ENCODE measurements around the gene SORBS1. TPM values are rescaled to one million over a fixed set of nuclear protein-coding genes. Genes with fewer than 3 reads are reported as not detected.

Gene SORBS1
- total and polyA plus RNA-seq, 2 experiments from 2014 or later = 11.0 to 20.6 TPM

DNA sequence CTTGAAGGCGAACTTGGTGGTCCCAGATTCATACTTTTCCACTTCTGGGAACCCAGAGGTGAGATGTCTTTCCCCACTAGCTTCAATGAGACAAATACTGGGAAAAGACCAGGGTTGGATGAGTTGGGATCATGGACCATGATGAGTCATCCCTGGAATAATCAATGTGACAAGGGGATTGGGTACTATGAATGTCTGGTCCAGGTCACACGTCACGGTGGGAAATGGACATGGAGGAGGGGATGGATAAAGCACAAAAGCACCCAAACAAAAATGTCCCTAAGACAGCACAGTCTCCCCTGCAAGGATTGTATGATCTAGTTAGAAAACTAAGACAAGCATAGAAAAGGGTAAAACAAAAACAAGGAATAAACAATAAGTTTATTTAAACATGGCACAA, 12.4 kb upstream of the SORBS1 start:
- no peaks in the 10 kb centered on the region for H3K36me3 ChIP-seq
- TF ChIP-seq, protein P1, sequence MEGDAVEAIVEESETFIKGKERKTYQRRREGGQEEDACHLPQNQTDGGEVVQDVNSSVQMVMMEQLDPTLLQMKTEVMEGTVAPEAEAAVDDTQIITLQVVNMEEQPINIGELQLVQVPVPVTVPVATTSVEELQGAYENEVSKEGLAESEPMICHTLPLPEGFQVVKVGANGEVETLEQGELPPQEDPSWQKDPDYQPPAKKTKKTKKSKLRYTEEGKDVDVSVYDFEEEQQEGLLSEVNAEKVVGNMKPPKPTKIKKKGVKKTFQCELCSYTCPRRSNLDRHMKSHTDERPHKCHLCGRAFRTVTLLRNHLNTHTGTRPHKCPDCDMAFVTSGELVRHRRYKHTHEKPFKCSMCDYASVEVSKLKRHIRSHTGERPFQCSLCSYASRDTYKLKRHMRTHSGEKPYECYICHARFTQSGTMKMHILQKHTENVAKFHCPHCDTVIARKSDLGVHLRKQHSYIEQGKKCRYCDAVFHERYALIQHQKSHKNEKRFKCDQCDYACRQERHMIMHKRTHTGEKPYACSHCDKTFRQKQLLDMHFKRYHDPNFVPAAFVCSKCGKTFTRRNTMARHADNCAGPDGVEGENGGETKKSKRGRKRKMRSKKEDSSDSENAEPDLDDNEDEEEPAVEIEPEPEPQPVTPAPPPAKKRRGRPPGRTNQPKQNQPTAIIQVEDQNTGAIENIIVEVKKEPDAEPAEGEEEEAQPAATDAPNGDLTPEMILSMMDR (IDR thresholded peaks at IDR 0.05; ENCODE audit: low read depth, low read length) = no peak
- no peaks in the 10 kb centered on the region for H3K27me3 ChIP-seq
- no peaks in the 10 kb centered on the region for H3K4me1 ChIP-seq (ENCODE audit: low read depth)
- H3K27ac ChIP-seq = no peak overlapping the region
- no peaks in the 10 kb centered on the region for H3K9me3 ChIP-seq (ENCODE audit: low read depth)
- DNase-seq (ENCODE audit: low read depth in 1 of 2, low spot score in 1 of 2) = no peak
- no peak overlapping the region for H3K4me3 ChIP-seq

DNA sequence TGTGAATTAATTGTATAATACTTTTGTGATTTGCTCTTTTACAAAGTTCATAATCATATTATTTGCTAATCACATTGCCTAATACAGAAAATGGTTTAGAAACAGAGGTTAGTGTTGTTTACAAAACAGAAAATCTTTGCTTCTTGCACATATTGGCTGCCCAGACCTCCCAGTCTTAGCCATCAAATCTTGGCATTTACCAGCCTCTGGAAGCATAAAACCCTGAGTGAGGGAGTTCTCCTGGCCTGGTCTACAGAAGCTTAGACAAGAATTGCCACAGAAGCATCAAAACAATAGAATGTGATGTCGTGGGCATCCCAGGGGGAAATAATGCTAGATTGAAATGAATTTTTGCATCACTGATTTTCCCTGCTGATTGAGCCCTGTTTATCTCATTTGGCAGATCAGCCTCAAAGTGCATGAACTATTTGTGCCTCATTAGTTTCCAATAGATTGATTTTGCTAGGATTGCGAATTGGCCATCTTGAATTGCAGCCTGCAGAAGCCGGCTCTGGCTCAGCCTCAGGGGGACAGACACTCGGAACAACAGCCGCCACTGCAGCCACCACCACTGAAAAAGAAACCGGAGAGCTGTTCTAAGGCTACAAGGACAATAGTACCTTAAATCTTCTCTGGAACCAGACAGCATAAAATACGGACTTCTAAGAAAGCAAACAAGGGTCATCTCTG, 11.1 kb upstream of the SORBS1 start:
- no peak overlapping the region for H3K4me3 ChIP-seq

DNA sequence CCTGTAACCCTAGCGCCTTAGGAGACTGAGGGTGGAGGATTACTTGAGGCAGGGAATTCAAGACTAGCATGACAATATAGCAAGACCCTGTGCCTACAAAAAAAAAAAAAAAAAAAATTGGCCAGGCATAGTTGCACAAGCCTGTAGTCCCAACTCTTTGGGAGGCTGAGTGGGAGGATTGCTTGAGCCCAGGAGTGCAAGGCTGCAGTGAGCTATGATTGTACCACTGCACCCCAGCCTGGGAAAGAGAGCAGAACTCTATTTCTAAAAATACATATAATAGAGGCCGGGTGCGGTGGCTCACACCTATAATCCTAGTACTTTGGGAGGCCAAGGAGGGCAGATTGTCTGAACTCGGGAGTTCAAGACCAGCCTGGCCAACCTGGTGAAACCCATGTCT, 10.2 kb upstream of the SORBS1 start:
- no peaks in the 10 kb centered on the region for H3K36me3 ChIP-seq
- DNase-seq (ENCODE audit: low read depth in 1 of 2, low spot score in 1 of 2) = peak in 1 of 2 donors; percentile 4
- no peaks in the 10 kb centered on the region for H3K27me3 ChIP-seq
- TF ChIP-seq, protein P1 (IDR thresholded peaks at IDR 0.05; ENCODE audit: low read depth, low read length) = no peak
- no peak overlapping the region for H3K4me3 ChIP-seq
- H3K9me3 ChIP-seq (ENCODE audit: low read depth) = no peaks in the 10 kb centered on the region
- no peaks in the 10 kb centered on the region for H3K4me1 ChIP-seq (ENCODE audit: low read depth)
- no peak overlapping the region for H3K27ac ChIP-seq

More for the DNA sequence above, 11.1 kb upstream of the SORBS1 start:
- Histone ChIP-seq H3K27me3 (no peaks in the 10 kb centered on the region), H3K27ac (no peak overlapping the region), H3K9me3 (ENCODE audit: low read depth) (no peaks in the 10 kb centered on the region), H3K4me1 (ENCODE audit: low read depth) (no peaks in the 10 kb centered on the region), H3K36me3 (no peaks in the 10 kb centered on the region)
- TF ChIP-seq, protein P1 (IDR thresholded peaks at IDR 0.05; ENCODE audit: low read depth, low read length) = no peak
- DNase-seq (ENCODE audit: low read depth in 1 of 2, low spot score in 1 of 2) = no peak

DNA sequence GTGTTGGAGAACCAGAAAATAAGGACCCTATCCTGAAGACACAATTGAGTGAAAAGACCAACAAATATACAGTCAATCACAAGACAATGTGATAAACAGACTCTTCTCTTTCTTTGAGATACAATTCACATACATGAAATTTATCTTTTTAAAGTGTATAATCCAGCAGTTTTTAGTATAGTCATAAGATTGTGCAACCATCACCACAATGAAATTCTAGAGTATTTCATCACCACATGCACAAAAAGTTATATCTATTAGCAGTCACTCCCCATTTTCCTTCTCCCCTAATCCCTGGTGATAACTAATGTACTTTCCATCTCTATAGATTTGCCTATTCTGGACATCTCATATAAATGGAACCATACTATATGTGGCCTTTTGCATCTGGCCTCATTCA, 8.2 kb upstream of the SORBS1 start:
- Histone ChIP-seq H3K4me3 (no peak overlapping the region), H3K27me3 (no peaks in the 10 kb centered on the region), H3K36me3 (no peaks in the 10 kb centered on the region), H3K27ac (no peak overlapping the region), H3K4me1 (ENCODE audit: low read depth) (no peaks in the 10 kb centered on the region), H3K9me3 (ENCODE audit: low read depth) (no peaks in the 10 kb centered on the region)
- TF ChIP-seq, protein P1 (IDR thresholded peaks at IDR 0.05; ENCODE audit: low read depth, low read length) = no peak
- DNase-seq (ENCODE audit: low read depth in 1 of 2, low spot score in 1 of 2) = peak in 1 of 2 donors; percentile 51

DNA sequence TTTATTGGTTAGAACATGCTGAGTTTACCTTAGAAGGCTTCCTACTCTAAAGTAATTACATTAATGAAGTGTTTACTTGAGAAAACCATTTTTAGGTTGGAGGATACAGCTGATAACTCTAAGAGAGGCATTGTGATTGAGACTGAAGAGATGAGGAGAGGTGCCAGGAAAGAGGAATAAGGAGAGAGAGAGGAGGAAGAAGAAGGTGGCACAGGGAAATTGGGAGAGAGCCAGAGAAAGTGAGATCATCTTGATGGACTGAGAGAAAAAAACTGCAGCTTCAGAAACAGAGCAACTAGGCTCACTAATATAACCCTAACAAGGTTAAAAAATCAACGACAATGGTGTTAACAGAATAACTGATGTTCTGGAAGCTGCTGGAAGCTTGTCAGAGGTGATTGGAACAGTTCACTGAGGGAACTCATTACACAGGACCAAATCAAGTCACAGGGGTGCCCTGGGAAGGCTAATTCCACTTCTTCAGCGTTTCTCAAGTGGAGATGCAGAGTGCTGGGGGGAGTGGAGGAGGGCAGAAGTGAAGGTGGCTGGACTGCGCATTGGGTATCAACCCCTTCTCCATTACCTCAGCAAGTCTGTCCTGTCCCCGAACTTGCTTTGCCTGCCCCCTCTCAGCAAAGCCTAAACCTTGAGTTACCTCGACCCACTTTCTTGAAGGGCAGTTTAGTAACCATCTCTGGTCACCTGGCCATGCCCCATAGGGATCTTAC, 6.9 kb upstream of the SORBS1 start:
- Histone ChIP-seq H3K27me3 (no peaks in the 10 kb centered on the region), H3K36me3 (no peaks in the 10 kb centered on the region), H3K4me3 (no peak overlapping the region), H3K9me3 (ENCODE audit: low read depth) (no peaks in the 10 kb centered on the region), H3K27ac (no peak overlapping the region), H3K4me1 (ENCODE audit: low read depth) (no peaks in the 10 kb centered on the region)
- TF ChIP-seq, protein P1 (IDR thresholded peaks at IDR 0.05; ENCODE audit: low read depth, low read length) = no peak
- no peak for DNase-seq (ENCODE audit: low read depth in 1 of 2, low spot score in 1 of 2)
